Iris pigment epithelial cell (primary cell): ENCODE measurements around the gene LCP2.
"Not testable (repeated sequence)": the region's sequence is repeated elsewhere in the genome, so short reads cannot be mapped to it uniquely, and the experiment has no call there.

Experiments used
- DNase-seq: peaks from one replicate; pipeline ENCODE4 v3.0.0-alpha.2; 2011; ENCODE audit warnings: low read depth

LCP2 gene

DNA sequence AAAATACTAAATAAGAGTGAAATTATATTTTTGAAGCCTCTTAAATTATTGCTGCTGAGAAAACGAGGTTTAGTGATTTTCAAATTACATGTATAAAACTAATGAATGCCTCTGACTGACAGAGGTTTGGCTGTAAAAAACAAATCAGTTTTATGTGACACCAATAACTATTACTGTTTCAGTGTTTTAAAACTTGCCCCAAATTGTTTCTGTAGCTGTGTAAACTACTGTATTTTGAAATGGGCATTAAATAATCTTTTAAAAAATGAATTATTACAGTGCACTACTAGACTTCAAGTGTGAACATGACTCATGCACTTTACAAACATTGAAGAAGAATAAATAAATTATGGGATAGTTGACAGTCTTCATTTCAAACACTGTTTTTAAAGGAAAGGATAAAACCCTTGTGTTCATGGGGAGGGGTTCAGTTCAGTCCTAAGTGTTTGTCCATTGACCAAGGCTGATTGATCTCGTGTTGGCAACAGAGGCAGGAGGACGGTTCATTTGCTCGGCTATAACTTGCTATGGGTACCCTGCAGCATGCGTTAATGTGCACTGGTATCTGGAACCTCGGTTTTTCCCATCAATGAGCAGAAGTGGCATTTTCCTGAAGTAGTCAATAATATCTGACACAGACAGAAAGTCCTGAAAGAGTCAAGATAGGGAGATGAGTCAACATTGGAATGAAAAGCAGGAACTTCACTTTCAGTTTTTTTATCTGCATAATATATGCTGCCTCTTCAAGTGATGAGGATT lies 49.2 kb downstream of the LCP2 start:
- no peak for DNase-seq

DNA sequence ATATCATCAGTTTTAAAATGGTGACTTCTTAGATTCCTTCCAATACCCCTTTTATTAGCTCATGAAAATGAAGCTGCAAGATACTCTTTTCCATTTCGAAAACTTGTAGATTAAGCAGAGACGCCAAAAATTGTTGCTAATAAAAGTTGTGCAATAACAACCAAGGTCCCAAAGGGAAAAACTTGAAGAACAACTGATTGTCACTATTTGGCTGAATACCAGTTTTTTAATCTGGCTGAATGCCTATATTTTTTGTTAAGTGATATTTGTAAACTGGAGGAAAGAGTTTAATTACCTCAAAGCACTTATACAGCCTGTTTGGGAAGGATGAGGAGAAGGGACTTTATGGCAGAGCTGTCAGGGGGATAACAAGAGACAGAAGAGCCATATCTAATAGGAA lies 50.2 kb downstream of the LCP2 start:
- no peak for DNase-seq

DNA sequence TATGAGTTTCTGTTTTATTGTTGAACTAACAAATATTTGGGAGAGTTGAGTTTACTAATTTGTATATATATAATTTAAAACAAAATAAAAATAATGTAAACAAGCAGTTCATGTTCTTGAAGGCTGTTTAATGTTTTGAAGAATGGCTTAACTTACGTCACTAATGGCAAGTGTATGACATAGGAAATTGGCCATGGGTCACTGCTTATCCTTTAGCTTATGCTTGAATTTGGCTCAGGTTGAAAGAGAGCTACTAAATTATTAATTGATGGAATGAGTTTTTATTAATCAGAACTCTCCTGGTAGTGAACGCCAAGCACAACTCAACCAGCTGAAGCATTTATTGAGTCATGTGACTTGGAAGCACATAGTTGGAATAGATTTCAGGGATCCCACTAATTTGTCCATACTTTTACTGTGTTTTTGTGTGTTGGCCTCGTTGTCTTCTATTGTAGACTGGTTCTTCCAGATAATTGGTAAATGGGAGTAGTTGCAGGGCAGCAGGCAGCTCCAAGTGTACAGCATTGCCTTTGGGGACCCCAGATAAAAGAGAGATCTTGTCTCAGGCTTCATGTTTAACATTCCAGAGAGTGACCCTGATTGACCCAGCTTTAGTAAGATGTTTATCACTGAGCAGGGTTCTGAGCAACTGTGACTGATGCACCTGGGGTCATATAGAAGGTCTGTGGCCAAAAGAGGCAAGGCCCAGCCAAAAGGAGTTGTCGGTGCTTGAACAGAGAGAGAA lies 51.3 kb downstream of the LCP2 start:
- no peak for DNase-seq

DNA sequence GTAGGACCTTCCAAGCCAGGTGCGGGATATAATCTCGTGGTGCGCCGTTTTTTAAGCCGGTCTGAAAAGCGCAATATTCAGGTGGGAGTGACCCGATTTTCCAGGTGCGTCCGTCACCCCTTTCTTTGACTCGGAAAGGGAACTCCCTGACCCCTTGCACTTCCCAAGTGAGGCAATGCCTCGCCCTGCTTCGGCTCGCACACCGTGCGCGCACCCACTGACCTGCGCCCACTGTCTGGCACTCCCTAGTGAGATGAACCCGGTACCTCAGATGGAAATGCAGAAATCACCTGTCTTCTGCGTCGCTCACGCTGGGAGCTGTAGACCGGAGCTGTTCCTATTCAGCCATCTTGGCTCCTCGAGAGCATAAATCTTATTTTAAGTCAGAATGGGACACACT lies 52.1 kb downstream of the LCP2 start:
- not testable (repeated sequence) for DNase-seq

DNA sequence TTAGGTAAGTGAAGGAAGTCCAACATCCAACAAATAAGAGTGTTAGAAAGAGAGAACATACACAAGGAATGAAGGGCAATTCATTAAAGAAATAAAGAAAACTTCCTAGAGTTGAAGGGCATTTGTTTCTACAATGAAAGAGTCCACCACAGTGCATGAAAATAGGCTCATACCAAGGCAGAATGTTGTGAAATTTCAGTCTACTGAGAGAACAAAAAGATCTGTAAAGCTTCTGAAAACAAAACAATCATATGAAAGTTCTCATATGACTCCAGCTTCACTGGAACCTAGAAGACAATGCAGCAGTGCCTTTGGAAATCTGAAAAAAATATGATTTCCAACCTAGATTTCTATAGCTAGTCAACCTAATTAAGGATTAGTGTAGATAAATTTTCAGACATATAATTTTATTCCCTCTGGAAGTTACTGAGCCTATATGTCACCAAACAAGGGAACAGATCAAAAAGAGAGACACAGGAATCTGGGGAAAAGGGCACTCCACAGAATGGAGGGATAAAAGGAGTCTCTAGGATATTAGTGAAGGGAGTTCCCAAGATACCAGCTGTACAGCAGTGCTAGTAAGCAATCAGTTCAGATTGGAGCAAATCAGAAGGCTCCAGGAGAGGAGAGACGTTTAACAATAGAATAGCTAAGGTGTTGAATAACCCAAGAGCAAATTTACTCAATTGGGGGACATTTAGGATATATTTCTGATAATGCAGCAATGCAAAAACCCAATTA lies 59.0 kb downstream of the LCP2 start:
- peak; percentile 5 for DNase-seq

DNA sequence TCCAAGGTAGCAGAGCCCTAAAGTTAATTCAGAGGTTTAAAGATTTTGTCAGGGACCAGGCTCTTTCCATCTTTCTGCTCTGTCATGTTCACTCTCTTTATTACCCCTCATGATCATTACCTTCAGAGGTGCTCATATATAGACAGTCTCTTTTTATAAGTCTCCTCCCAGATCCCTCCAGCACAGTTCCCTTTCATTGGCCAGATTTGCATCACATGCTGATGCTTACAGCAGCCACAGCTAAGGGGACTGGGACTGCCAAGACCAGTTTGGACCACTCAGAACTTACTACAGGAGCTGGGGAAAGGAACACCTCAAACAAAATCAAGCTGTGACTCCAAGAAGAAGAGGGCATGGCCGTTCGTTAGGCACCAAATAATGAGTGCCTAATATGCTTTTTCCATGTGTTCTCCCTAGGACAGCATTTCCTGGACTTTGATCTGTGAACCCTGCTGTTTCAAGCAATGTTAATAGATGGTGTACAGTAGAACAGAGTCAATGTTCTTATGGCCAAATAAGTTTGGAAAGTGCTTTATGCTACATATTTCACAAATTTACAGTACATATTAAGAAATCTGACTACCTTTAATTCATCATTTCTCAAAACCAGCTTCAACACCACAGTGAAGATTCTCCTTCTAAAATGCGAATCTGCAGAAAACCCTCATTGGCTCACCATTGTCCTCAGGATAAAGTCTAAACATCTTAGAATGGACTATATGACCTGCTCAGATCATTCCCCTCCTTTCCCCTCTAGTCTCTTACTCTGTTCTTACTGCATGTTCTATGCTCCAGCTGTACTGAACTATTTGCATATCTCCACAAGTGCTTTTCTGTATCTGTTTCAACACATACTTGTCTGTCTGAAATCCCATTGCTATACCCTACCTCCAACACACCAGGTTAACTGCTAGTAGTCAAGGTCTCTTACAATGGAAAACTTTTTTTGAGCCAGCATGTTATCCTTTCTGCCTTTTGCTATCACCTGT lies 61.4 kb downstream of the LCP2 start:
- no peak for DNase-seq

DNA sequence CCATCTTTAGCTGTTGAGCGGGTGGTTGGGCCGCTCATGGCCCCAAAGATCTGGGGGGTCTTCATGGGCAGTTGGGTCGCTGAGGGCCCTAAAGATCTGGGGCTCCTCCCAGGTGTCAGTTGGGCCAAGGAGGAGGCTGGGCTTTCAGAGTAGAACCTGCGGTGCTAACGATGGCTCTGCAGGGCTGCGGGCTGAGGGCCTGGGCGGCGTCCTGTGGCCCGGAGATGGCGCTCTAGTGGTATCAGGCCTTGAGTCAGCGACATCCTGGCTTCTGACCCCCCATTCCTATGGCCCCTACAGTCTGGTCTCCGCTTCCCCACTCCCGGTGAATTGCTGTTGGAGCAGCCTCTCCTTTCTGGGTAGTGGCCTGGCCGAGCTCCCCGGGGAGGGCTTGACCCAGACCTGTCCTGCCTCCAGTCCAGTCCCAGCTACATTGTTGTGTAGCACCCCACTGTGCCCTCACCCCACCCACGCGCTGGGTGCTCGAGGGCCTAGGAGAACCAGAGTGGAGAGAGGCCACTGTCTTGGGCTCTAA lies 64.2 kb downstream of the LCP2 start:
- no peak for DNase-seq

DNA sequence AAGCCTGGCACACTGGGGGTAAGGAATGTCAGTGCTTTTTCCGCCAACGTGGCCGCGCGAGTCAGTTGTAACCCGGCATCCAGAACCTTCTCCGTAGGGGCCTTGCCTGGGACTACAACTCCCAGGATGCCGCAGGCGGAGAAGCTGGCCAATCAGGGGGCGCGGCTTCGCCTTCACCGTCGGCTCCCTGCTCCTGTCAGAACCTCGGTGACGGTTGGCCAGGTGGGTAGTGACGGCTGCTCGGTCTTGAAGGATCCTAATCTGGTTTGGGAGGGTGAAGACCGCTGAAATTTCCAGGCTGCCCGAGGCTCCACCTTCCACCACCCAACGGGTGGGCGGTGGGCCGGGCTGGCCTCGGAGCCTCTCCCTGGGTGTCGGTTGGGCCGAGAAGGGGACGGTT lies 64.8 kb downstream of the LCP2 start, which contains the start of gene C5orf58:
TSS of gene C5orf58 (plus strand) at position 200 of the 400 bp plus-strand sequence. CDS start 1,992 bp downstream, outside the sequence.
- no peak for DNase-seq

DNA sequence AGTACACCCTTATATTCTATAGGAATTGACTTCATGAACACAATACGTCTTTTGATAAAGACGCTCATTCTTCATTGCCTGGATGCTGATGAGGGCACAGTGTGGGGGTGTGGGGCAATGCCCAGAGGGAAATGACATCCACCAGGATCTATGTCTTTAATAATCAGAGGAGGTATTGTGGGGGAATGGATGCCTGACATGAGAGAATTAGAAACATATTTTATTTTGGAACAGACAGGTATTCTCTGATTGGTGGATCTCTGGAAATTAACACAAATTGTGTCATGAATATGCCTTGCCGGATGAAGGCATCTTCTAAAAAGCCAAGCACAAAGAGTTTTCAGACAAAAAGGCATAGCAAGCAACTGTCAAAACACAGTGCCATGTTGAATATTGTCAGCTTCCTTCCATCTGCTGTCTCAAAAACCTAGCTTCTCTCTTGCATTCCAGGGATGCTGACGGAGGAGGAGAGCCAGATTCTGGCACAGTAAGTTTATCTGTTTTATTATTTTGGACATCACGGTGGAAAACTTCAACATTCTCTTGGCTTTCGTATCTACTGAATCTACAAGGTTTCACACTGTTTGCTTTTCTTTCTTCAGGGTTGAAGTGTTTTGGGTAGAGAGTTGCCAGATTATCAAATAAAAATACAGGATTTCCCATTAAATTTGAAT lies 68.7 kb downstream of the LCP2 start:
- DNase-seq = no peak

DNA sequence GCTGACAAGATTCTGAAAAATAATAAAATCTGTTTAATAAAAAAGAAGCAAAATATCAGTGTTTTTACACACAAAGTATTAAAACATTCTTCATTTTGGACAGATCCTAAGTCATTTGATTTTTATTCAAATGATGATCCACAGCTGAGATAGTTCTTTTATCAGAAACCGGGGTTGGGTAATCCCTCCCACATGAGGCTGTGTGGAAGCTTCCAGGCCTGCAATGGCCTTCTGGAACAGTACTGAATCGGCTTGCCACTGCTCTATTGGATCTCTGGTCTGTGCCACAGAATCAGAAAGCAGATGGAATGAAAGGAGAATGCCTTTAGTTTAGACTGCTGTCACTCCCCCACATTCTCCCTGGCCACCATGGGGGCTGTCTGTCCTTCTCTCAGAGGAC lies 70.9 kb downstream of the LCP2 start:
- DNase-seq = no peak

DNA sequence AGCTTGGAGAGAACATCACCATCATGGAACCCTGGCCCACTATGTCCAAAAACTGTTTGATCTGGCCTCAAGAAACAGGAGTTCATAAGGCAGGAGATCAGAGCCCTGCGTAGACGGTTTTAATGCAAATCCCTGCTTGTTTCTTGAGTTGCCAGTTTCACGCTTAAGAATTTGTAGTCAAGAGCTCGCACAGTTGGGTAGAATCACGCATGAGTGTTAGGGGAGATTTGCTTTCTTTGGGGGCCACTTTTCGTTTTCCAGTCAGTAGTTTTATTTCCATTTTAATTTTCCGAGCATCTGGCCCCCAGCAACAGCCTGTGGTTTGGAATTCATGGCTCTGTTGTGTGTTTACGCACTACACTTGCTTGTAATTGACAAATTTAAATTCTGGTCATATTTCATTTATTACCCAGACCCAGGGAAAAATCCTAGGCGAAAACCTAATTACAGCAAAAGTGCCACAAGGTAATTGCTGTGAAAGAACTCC lies 71.4 kb downstream of the LCP2 start:
- DNase-seq = no peak

DNA sequence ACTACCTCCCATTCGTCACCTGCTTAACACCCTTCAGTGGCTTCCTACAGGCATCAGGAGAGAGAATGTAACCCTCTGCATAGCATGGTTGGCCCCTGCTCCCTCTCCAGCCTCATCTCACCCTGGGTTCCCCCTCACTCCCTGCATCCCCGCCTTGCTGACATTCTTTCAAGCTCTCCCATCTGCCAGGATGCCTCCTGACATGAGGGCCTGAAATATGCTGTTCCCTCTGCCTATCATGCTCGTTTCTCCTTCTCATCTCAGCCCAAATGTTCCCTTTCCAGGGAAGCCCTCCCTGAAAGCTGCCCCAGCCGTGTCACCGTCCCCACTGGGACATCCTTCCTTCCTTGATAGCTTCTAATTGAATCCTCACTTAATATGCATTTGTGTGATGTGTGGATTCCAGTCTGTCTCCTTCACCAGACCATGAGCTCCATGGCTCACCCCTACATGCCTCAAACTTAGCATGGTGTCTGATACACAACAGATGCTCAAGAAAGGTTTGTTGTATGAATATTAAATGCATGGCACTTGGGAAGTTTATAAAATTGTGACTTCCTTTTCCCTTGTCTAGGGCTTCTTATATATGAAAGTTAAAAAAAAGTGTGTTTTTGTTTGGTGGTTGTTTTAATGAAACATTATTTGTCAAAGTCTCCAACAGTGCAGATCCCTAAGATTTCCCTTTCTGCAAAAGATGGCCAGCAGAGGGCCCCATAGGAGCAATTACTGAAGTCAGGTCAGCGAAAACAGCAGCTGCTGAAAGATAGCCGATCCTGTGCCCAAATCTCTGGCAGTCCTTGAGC lies 72.0 kb downstream of the LCP2 start:
- peak; percentile 66 for DNase-seq

DNA sequence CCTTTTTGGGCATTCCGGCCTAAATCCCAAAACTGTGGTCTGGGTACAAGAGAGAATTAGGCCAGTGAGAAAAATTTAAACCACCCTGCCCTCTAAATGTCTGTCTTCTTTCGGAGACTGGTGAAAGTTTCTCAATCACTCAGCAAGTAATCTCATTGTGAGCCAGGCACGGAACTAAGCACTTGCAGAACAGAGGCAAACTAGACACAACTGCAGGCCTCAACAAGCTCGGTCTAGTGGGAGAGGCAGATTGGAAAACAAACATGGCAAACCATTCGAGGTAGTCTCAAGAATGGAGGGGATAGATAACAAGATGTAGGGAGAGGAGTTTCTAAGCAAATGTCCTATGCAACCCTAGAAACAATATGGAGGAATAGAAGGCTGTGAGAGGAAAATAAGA lies 73.7 kb downstream of the LCP2 start:
- DNase-seq = no peak

DNA sequence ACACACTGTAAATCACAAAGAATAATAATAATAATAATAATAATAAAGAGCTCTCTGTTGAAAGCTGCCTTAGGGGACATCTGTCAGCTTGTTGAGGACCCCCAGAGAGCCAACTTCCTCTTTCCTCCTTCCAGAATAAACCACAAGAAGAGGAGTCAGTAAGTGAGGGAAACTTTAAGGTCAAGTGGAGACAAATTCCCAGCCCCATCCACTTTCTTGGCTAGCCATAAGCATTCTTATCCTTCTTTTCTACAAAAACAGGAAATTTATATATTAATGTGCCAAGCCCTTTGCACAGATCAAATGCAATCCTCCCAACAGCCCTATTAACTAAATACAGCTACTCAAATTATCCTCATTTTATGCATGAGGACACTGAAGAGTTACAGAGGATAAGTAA lies 74.2 kb downstream of the LCP2 start:
- DNase-seq = no peak

DNA sequence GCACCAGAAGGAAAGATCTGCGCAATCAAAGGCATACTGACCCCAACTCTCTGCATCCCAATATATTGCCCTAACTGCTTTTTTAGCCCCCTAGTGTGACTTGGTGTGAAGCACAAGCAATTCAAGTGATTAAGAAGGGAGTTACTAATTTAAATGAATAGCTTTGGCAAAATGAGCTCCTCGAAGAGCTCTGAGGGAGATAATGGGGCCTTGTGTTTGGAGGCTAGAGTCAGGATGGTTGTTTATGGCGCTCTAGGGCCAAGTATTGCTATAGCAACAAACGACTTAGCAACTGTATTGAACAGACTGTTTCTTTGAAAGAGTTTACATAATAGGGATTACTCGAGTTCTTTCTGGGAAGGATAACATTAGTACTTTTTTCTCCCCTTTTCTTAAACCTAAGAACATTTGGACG lies 76.2 kb downstream of the LCP2 start:
- DNase-seq = peak; percentile 52

DNA sequence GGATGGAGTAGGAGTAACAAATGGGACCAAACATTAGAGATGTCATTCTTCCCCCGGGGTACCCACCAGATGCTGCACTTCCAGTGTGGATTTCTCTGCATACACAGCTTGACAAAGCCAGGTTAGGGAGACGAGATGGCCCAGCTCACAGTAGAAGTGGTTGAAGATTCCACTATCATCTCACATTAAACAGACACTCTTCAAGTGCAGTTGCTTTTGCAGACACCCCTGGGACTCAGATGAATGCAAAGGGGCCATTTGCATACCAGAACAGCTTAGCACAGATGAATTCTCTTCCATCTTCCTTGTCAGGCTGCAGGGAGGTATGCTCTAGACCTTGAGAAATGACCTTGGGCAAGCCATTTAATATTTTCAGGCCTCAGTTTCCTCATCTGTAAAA lies 77.4 kb downstream of the LCP2 start:
- DNase-seq = no peak

DNA sequence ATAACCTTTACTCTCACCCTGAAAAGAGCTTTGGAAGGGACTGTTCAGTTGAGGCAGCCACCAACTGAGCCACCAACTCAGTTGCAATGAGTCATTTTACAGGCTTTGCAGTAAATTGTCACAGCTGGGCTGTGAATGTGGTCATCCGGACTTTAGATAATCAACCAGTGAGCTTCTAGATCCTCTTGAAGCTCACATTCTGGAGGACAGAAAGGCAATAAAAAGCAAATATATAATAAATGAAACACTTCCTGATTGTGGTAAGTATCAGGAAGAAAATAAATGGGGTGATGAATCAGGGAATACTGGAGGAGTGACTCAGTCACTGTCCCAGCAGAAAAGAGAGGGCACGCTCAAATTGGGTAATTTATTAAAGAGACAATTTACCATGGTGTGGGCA lies 78.0 kb downstream of the LCP2 start:
- peak; percentile 54 for DNase-seq

DNA sequence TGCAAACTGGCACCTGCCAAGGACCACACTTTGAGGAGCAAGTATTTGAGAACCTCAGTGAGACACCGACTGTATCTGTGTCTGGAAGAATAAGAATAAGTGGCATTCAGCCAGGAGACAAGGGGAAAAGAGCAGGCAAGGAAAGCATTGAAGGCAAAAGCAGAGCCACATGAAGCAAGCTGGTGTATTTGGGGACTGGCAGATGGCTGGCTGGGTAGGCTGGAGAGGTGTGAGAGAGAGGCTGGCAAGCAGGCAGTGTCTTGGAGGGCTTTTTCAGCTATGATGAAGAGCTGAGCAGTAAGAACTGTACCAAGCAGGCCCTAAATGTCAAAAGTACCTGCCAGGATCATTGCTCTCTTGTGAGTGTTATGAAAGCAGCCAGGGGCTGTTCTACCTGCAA lies 78.9 kb downstream of the LCP2 start:
- no peak for DNase-seq

DNA sequence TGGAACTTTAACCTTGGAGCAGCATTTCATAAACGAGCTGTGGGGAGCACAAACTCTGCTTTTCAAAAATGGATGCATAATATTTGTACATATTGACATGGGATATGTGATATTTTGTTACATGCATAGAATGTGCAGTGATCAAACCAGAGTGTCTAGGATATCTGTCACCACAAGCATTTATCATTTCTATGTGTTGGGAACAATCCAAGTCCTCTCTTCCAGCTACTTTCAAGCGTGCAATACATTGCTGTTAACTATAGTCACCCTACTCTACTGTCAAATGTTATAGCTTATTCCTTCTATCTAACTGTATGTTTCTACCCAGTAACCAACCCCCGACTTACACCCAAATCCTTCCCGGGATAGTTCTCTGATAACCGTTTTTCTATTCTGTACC lies 79.7 kb downstream of the LCP2 start:
- no peak for DNase-seq
